ENCODE measurements around the gene ANKS4B.

GRCh38 chr16:21214086-21214485, 19.4 kb upstream of the ANKS4B start:
- TF ChIP-seq CTCF (IDR thresholded peaks at IDR 0.05; ENCODE audit: control extremely low read depth in 1 of 3, insufficient read depth in 1 of 3, low read depth in 1 of 3, low read length in 3 of 3) (no peak), SP1 (IDR thresholded peaks at IDR 0.05; ENCODE audit: low read depth, low read length) (no peak), TAF1 (IDR thresholded peaks at IDR 0.05; ENCODE audit: low read depth, low read length) (no peak), GABPA (IDR thresholded peaks at IDR 0.05; ENCODE audit: borderline replicate concordance, insufficient read depth, low read length) (no peak), POLR2A (IDR thresholded peaks at IDR 0.05; ENCODE audit: control extremely low read depth in 1 of 2, low read depth in 2 of 2, low read length in 2 of 2) (no peak), ZNF274 (IDR thresholded peaks at IDR 0.05; ENCODE audit: borderline replicate concordance, extremely low read depth, low read length) (no peak), TEAD4 (IDR thresholded peaks at IDR 0.05; ENCODE audit: low read depth, low read length) (no peak), FOSL1 (IDR thresholded peaks at IDR 0.05; ENCODE audit: insufficient read depth, low read depth, low read length) (no peak), PHF8 (conservative IDR thresholded peaks at IDR 0.05; ENCODE audit: low read depth, low read length) (no peak), EZH2 (IDR thresholded peaks at IDR 0.05; ENCODE audit: low read depth, low read length, severe bottlenecking) (no peak), CREB1 (IDR thresholded peaks at IDR 0.05) (no peak), SUZ12 (IDR thresholded peaks at IDR 0.05; ENCODE audit: low read length) (no peak), SP4 (IDR thresholded peaks at IDR 0.05; ENCODE audit: low read length) (no peak)

Measured in H1 (cell line).